ENCODE data around the gene CLN6. TPM values are rescaled to one million over a fixed set of nuclear protein-coding genes. Genes with fewer than 3 reads are reported as not detected.
A peak's percentile ranks its signal among the peaks of the same experiment; 100 is the strongest.

The CLN6 gene
- polyA plus RNA-seq (ENCODE audit: insufficient read length in 4 of 4): 10 to 100 TPM; 32.7 to 41.4 (median 33.9) TPM

DNA sequence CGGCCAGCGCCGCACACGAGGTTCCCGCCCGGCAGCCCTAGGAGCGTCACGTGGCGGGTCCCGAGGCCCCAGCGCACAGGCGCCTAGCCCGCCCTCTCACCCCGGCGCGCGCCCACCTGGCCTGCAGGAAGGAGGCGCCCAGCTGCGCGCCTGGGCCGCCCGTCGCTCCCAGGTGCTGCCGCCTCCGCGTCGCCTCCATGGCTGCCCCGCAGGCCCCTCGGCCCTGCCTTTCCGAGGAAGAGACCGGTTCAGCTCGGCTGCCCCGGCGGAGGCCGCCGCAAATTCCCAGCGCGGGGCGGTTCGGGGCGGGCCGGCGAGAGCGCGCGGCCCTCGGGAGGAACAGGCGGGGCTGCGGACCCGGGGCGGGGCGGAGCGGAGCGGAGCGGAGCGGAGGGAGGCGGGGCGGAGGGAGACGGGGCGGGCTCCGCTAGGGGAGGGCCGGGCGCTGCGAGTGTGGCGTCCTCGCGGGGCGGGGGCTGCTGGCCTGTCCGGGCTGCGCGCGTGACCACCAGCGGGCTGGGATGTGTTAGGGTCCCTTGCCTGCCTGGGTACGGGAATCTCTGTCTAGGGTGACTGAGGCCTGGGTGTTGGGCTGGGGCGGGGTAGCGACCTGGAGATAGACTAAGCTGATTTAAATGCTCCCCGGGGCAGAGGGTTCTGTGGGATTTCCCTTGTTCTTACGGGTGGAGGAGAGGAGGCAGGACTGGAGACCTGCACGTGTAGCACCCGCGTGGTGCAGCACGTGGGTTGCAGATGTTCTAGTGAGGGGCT lies at the start of gene CLN6:
TSS of gene CLN6 (minus strand) at position 343 of the 771 bp plus-strand sequence. CDS start at position 199, 144 bp downstream.
- DNase-seq (ENCODE audit: low read depth in 4 of 4, low spot score in 3 of 4): peak; percentile 58 to 74 (median 68)

DNA sequence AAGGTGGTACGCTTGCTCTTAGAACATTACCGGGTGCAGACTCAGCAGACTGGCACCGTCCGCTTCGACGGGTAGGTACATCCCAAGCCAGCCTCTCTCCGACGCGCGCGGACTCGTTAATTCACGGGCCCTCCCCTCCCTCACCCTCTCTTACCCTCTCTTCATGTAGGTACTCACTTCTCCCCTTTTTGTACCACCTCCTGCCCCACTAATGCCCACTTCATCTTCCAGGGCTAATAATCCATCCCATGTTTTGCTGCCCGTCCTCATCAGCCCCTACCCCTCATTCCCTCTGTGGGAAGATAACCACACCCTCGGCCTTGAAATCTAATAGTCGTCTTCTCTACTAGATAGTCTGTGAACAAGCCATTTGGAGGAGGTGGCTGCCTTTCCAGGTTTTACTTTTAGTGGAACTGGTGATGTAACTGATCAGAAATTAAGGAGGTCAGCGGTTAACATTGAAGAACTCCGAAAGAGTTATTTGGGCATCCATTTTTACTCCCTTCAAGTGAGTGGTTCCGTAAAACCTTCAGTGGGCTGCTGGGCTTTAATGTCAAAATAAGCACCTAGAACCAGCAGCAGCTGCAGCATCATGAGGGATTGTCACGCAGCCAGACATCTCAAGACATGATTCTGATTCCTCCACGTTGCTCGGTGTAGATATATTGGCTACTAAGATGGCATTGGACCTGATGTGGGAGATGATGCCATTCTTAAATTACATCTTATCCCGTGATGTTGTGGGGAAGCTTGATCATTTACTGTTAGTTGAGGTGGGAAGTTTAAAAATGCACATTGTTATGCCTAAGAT lies 49.3 kb upstream of the CLN6 start:
- DNase-seq (ENCODE audit: low read depth in 4 of 4, low spot score in 3 of 4): peak in 1 of 4 donors; percentile 22

DNA sequence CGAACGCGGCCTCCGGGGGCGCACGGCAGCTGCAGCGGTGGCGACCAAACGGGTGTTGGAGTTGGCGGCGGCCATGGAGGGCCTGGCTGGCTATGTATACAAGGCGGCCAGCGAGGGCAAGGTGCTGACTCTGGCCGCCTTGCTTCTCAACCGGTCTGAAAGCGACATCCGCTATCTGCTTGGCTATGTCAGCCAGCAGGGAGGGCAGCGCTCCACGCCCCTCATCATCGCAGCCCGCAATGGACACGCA lies 48.7 kb upstream of the CLN6 start:
- no peak for DNase-seq (ENCODE audit: low read depth in 4 of 4, low spot score in 3 of 4)

DNA sequence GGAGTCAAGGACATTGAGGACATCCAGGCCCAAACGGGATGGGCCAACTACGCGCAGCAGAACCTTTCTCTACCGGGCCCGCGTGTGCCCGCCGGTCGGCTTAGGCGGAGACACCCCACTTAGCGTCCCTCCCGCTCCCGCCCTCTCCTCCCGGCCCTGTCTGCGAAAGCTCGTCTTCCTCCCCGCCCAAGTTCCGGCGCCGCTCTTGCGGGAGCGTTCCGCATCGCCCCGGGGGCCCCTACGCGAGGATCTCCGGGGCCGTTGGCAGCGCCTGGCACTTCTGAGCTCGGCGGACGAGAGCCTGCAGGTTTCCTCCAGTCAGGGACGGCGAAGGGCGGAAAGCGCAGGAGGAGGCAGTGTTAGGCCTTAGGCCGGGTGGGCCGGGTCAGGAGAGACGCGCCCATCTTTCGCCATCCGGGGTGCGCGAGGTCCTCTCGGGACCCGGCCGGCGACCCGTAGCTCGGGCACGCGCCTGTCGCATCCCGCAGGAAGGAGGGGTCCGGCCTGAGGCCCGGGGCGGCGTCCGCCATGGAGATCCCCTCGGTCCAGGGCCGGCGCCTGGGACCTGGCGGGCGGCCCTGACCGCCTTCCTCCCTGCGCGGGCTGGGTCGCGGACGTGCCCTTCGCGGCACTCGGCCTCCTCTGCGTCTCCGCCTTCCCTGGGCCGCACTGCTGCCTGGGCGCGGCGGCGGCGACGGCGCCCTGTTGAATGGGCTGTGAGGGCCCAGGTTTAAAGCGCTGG lies 48.2 kb upstream of the CLN6 start, which contains the start of gene FEM1B:
TSS of gene FEM1B (plus strand) at position 143 of the 742 bp plus-strand sequence. CDS start 673 bp downstream, outside the sequence.
- peak; percentile 81 to 87 (median 86) for DNase-seq (ENCODE audit: low read depth in 4 of 4, low spot score in 3 of 4)

DNA sequence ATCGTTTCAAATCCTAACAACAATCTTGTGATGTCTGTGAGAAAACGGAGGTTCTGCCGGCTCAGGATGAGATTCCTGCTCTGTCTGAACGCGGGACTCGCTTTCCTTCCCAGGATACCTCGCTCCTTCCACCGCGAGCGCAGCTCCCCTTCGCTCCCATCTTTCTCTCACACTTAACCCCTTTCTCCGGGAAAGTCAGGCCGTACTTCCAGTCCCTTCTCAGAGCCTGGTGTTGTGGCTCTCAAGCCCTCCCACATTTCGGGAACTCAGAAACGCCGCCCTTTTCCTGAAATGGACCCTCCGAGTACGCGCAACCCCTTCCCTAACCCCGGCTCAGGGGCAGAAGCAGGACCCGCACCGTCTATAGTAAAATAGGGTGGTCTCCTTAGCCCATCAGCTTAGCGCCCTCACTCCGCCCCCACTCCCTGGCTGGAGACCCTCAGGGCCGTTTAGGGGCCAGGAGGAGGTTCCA lies 47.6 kb upstream of the CLN6 start:
- DNase-seq (ENCODE audit: low read depth in 4 of 4, low spot score in 3 of 4): peak in 2 of 4 donors; percentile 63 to 80

DNA sequence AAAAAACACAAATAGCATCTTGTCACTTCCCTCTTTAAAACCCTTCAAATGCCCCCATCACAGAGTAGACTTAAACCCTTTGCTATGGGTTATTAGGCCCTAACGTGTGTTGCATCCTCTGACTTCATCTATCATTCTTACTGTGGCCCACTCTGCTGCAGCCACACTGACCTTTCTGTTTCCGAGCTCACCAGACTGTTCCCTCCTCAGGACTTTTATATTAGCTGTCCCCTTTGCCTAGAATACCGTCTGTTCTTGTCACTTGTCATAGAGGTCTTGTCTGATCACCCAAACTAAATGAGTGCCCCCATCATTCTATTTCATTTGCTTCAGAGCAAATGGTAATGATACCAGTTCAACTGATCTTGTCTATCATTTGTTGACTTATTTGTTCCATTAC lies 47.1 kb upstream of the CLN6 start:
- DNase-seq (ENCODE audit: low read depth in 4 of 4, low spot score in 3 of 4): no peak

DNA sequence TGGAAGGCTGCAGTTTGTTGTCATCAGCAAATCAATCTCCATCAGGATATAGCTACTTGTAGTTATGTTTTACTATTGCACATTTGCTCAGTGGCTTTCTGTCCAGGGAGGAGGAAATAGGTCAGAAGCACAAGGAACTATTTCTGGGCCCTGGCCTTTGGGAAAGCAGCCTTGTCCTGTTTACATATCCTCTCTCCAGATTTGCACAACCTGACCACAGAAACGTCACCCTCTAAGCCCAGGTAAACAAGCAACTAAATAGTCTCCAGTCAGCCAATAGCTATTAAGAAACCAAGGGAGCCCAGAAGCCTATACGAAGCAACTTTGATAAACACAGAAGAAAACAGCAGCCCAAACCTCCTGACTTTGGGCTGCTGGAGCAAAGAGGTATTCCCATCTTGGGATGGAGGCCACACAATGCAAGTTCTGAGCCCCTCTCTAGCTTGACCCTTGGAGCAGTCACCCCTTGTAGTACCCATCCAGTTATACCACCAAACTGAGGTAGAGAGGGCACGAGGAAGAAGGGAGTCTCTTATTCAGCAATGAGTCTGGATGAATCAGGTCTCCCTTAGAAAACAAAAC lies 45.7 kb upstream of the CLN6 start:
- DNase-seq (ENCODE audit: low read depth in 4 of 4, low spot score in 3 of 4): no peak

DNA sequence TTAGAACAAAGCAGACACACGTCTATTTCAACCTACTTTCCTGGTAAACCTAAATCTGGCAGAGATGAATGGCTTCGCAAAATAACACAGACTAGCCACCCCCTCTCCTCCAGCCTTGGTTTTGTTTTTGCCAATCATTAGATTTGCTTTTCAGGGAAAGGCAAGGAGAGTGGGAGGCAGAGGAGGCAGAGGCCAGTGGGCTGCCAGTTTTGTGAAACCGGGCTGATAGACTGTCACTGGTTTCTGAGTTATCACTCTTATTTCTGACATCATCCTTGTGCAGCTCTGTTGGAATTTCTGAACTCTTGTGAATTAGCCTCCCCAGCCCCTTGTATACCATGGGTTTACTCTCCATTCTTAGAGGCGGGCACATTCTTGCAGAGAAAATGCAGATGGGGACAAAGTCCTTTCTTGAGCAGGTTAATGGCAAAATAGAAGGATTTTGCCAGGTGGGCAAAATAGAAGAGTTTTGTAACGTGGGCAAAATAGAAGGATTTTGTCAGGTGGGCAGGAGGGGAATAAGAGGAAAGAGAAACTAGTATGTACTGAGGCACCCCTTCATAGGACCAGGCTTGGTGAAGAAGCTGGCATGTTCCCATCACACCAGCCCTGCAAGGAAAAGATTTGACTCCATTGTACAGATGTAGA lies 44.8 kb upstream of the CLN6 start:
- no peak for DNase-seq (ENCODE audit: low read depth in 4 of 4, low spot score in 3 of 4)

DNA sequence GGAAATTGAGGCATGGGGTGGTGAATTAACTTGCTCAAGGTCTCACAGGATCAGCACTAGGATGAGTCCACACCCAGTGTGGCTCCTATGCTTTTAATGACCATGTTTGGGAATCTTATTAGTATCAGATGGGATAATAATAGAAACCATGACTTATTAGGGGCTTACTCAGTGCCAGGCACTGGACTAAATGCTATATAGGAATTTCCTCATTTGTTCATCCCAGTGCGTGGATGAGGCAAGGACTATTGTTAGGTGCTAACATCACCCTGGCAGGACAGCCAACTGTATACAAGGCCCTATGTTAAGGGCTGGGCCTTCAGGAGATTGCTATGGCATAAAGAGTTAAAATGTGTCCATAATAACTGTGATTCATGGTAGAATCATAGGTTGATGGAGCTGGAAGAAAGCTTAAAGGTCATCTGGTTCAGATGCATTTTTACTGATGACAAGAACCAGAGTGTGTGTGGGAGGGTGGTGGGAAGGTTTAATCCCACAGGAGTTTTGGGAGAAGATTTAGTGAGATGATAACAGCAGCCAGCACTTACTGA lies 43.3 kb upstream of the CLN6 start:
- DNase-seq (ENCODE audit: low read depth in 4 of 4, low spot score in 3 of 4): no peak

DNA sequence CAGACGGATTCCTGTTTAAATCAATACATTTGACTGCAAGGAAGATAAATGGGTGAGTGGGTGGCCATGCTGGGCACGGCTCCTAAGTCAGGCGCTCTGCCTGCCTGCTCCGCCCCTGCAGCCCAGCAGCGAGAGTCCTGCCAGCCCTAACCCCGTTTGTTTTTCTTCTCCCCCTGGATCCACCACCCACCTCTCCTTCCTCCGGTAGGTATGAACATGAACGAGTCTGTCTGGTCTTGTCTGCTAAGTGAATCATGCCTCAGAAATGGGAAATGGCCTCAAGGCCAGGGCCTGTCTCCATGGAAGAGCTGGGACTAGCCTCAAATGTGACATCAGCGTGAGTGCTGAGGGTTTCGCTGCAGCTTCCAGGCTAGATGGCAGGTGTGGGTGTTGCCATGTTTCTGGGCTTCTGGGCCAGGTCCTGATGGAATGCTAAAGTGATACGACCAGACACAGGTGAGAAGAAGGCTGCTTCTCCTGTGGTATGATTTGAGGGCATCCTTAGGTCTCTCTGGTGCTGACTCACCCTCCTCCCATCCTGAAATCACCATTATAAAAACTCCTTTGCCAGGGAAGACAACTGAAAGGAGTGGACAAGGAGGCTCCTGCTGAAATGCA lies 42.4 kb upstream of the CLN6 start:
- DNase-seq (ENCODE audit: low read depth in 4 of 4, low spot score in 3 of 4): no peak

DNA sequence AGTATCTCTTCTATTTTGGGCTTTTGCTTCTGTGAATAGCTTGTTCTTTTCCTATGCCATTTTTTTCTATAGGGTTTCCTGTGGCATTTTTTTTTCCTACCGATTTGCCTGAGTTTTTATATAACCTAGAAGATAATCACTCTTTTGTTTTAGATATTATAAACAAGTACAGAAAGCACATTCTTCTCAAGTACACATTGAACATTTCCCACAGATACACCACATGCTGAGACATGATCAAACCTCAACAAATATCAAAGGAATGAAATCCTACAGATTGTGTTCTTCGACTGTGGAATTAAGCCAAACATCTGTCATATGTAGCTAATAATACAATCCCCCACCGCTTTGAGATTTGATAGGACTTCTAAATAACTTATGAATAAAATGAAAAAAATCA lies 38.9 kb upstream of the CLN6 start:
- DNase-seq (ENCODE audit: low read depth in 4 of 4, low spot score in 3 of 4): no peak

DNA sequence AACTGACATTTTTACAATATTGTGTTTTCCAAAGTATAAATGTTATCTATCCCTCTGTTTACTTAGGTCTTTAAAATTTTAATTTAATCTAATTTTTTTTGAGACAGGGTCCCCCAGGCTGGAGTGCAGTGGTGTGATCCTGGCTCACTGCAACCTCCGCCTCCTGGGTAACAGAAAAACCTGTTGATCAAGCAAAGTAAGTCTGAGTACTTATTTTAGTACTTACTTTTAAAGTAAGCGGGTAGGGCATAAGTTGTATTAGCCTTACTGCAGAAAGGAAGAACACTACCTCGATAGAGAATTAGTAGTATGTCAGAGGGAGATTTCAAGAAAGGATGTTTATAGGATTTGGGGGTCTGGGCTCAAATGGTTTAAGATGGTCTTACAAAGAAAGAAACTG lies 36.1 kb upstream of the CLN6 start:
- DNase-seq (ENCODE audit: low read depth in 4 of 4, low spot score in 3 of 4): no peak

DNA sequence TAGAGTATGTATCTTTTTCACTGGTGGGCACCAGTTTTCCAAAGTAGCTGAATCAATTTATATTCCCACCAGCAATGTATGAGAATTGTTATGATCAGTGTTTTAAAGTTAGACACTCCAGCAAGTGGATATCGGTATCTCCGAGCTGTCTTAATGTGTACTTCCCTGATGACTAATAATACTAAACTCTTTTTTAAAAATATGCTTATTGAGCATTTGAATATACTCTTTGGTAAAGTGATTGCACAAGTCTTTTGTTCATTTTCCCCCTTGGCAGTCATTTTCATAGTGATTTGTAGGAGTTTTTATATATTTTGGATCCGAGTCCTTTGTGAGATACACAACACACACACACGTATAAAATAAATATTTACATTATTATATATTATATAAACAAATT lies 35.6 kb upstream of the CLN6 start:
- no peak for DNase-seq (ENCODE audit: low read depth in 4 of 4, low spot score in 3 of 4)

DNA sequence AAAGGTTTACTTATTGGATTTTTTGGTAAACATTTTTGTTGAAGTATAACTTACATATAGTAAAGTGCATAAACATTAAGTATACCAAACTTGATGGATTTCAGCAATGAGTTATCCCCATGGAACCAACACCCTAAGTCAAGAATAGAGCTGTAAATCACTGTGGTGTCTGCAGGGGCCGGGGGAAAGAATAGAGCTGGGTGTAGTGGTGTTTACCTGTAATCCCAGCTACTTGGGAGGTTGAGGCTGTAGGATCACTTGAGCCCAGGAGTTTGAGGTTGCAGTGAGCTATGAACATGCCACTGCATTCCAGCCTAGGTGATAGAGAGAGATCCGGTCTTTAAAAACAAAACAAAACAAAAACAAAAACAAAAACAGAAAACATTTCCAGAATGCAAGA lies 34.8 kb upstream of the CLN6 start:
- no peak for DNase-seq (ENCODE audit: low read depth in 4 of 4, low spot score in 3 of 4)

DNA sequence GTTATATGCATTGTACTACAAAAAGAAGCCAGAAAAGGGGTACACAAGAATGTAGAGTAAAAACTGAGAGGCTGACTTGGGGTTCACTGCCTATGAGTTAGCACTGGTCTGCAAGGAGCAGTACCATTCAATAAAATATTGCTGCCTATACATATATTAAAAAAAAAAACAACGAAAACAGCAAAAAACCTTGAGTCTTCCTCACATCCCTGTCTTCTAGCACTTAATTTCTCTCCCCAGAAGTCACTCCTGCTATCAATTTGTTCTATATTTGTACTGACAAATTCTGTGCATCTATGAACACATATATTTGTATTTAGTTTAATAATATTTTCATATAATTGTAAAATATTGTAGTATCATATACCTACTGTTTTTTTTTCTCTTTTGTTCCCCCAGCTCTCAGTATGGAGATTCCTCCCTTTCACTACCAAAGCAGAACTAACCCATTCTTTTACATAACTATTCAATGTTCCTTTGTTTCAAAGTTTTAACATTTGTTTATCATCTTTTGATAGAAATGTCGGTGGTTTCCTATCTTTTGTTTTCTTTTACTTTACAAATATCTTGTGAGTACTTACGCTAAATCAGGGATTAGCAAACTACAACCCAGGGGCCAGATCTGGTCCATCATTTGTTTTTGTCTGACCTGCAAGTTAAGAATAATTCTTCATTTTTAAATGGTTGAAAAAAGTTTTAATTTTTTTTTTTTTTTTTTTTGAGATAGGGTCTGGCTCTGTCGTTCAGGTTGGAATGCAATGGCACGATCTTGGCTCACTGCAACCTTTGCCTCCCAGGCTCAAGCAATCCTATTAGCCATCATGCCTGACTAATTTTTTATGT lies 33.2 kb upstream of the CLN6 start:
- DNase-seq (ENCODE audit: low read depth in 4 of 4, low spot score in 3 of 4): no peak

DNA sequence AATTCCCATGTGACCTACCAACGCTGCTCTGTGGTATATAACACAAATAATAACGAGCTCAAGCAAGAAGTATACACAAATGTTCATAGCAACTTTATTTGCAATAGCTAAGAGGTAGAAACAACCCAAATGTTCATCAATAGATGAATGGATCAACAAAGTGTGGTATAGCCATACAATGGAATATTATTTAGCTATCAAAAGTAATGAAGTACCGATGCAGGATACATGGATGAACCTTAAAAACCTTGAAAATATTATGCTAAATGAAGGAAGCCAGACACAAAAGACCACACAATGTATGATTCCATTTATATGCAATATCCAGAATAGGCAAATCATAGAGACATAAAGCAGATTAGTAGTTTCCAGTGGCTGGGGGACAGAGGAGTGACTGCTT lies 32.5 kb upstream of the CLN6 start:
- no peak for DNase-seq (ENCODE audit: low read depth in 4 of 4, low spot score in 3 of 4)

DNA sequence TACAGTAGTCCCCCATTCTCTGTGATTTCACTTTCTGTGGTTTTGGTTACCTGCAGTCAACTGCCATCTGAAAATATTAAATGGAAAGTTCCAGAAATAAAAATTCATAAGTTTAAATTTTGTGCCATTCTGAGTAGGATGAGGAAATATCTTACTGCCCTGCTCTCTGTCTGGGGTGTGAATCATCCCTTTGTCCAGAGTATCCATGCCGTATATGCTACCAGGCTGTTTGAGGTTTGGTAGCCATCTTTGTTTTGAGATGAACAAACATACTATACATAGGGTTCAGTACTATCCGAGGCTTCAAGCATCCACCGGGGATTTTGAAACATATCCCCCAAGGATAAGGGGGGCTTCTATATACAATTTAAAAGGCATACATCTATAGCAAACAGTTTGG lies 31.7 kb upstream of the CLN6 start:
- no peak for DNase-seq (ENCODE audit: low read depth in 4 of 4, low spot score in 3 of 4)

DNA sequence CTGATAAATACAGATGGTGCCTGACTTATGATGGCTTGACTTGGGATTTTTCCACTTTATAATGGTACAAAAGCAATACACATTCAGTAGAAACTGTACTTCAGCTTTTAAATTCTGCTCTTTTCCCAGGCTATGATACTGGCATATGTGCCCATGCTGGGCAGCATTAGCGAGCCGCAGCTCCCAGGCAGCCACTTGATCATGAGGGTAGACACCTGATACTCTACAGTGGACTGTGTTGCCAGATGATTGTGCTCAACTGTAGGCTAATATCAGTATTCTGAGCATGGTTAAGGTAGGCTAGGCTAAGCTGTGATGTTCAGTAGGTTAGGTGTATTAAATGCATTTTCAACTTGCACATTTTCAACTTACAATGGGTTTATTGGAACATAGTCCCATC lies 30.4 kb upstream of the CLN6 start:
- no peak for DNase-seq (ENCODE audit: low read depth in 4 of 4, low spot score in 3 of 4)

DNA sequence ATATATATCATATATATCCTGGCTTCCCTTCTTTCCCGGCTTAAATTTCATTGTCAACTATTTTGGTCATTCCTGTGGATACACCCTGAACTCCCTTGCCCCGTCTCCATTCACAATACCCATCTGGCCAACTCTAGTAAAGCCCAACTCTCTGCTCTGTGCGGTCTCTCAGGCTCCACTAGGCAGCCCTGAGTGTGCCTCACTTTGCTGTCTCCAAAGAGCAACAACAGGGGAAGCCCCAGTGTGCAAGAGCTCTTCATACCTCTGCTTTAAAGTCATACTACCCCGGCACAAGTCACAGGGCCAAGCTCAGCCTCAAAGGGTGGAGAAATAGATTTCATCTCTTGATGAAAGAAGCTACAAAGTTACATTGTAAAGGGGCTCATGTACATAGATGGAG lies 29.2 kb upstream of the CLN6 start:
- DNase-seq (ENCODE audit: low read depth in 4 of 4, low spot score in 3 of 4): no peak

Data from right renal pelvis (tissue), 4 donors.